B cell (primary cell): ENCODE measurements around the gene AIM2. TPM values are rescaled to one million over a fixed set of nuclear protein-coding genes. Genes with fewer than 3 reads are reported as not detected.
A peak's percentile ranks its signal among the peaks of the same experiment; 100 is the strongest.

Experiments
- ATAC-seq: fragments of 200-7000 bp; cut with Tn5 transposase; one replicate; pipeline ENCODE4 v1.10.0; 2021; ENCODE audit warnings: low read depth, mild to moderate bottlenecking, moderate number of reproducible peaks, moderate library complexity
- CTCF ChIA-PET: fragments of 350-600 bp; sonication (Branson Sonifier 250); formaldehyde crosslinking; loops from one replicate; lab custom pipeline; 2021; ENCODE audit warnings: antibody characterized with exemption, inconsistent platforms; lab: Charles Lee
- POLR2A ChIA-PET: fragments of 350-600 bp; sonication (Branson Sonifier 250); formaldehyde crosslinking; loops from one replicate; lab custom pipeline; 2021; ENCODE audit warnings: antibody characterized with exemption; lab: Charles Lee
- DNase-seq: peaks from one replicate; pipeline ENCODE4 v3.0.0; 2013
- H2AFZ ChIP-seq: 2 replicates; pipeline ENCODE4 v1.6.1; 2012; ENCODE audit warnings: mild to moderate bottlenecking, low read depth, low read length; ENCODE audit not compliant: insufficient read depth, poor library complexity, severe bottlenecking
- H3K27ac ChIP-seq, 2 donors: 1 replicate in 1 of 2; 2 replicates in 1 of 2; pipeline ENCODE4 v1.5.1; 2012 to 2013; ENCODE audit warnings: low read length in 2 of 2, mild to moderate bottlenecking in 2 of 2, moderate library complexity in 1 of 2
- H3K27me3 ChIP-seq, 4 experiments: fragments of 200-600 bp in 1 of 4; sonication (generic) in 1 of 4; replicated peaks in 1 of 4; 1 replicate in 2 of 4; 2 replicates in 2 of 4; pipeline versions ENCODE4 v1.6.1 to v1.7.0; 2013 to 2016; ENCODE audit warnings: low read length in 3 of 4, mild to moderate bottlenecking in 2 of 4, mixed read lengths in 1 of 4, moderate library complexity in 1 of 4; ENCODE audit not compliant: insufficient read depth in 4 of 4, control insufficient read depth in 3 of 4; ENCODE audit errors: control extremely low read depth in 1 of 4
- H3K36me3 ChIP-seq, 2 experiments: replicated peaks in 1 of 2; 1 replicate in 1 of 2; 2 replicates in 1 of 2; pipeline versions ENCODE4 v1.6.1 to v1.7.1; 2013; ENCODE audit warnings: low read length in 1 of 2; ENCODE audit not compliant: insufficient read depth in 2 of 2, control insufficient read depth in 1 of 2; ENCODE audit errors: control extremely low read depth in 1 of 2, extremely low read depth in 1 of 2
- H3K4me1 ChIP-seq, 2 donors: fragments of 200-600 bp in 1 of 2; sonication (generic) in 1 of 2; 1 replicate in 1 of 2; 2 replicates in 1 of 2; pipeline versions ENCODE4 v1.5.1 to v1.6.1; 2013 to 2017; ENCODE audit warnings: low read length in 2 of 2; ENCODE audit not compliant: control insufficient read depth in 2 of 2, insufficient read depth in 2 of 2
- H3K4me2 ChIP-seq: replicated peaks from 2 replicates; pipeline ENCODE3; 2012; ENCODE audit warnings: mild to moderate bottlenecking, low read depth, low read length; ENCODE audit not compliant: poor library complexity, severe bottlenecking
- H3K4me3 ChIP-seq, 5 experiments: fragments of 200-600 bp in 1 of 5; sonication (generic) in 1 of 5; 1 replicate in 3 of 5; 2 replicates in 2 of 5; pipeline versions ENCODE4 v1.5.1 to v1.7.0; 2011 to 2016; ENCODE audit warnings: low read length in 4 of 5, mild to moderate bottlenecking in 4 of 5, low read depth in 2 of 5, control low read depth in 1 of 5, moderate library complexity in 1 of 5; ENCODE audit not compliant: insufficient read depth in 1 of 5; ENCODE audit errors: control extremely low read depth in 1 of 5, extremely low read depth in 1 of 5
- H3K79me2 ChIP-seq: fragments of 200-600 bp; sonication (generic); one replicate; pipeline ENCODE4 v1.6.0; 2016; ENCODE audit warnings: low read length; ENCODE audit not compliant: control insufficient read depth, insufficient read depth
- H3K9ac ChIP-seq: fragments of 200-600 bp; sonication (generic); 2 replicates; pipeline ENCODE4 v1.6.1; 2017; ENCODE audit warnings: mild to moderate bottlenecking, low read length, moderate library complexity
- H3K9me3 ChIP-seq, 3 donors: one replicate each; pipeline versions ENCODE4 v1.6.1 to v1.7.1; 2013; ENCODE audit warnings: low read length in 2 of 3; ENCODE audit not compliant: control insufficient read depth in 2 of 3, insufficient read depth in 1 of 3; ENCODE audit errors: control extremely low read depth in 1 of 3
- H4K20me1 ChIP-seq: 2 replicates; pipeline ENCODE4 v1.6.0; 2012; ENCODE audit warnings: mild to moderate bottlenecking, low read length; ENCODE audit not compliant: insufficient read depth, control insufficient read depth, poor library complexity, severe bottlenecking
- H3K27ac Mint-ChIP-seq: one replicate; pipeline ENCODE4 v1.8.0; 2021; ENCODE audit warnings: mixed read lengths
- H3K27me3 Mint-ChIP-seq: one replicate; pipeline ENCODE4 v1.8.0; 2021; ENCODE audit warnings: mixed read lengths
- H3K4me1 Mint-ChIP-seq: one replicate; pipeline ENCODE4 v1.8.0; 2021; ENCODE audit warnings: mixed read lengths
- H3K4me3 Mint-ChIP-seq: one replicate; pipeline ENCODE4 v1.8.0; 2021; ENCODE audit warnings: mixed read lengths
- H3K9me3 Mint-ChIP-seq: one replicate; pipeline ENCODE4 v1.8.0; 2022; ENCODE audit warnings: mixed read lengths; ENCODE audit not compliant: insufficient read depth
- EZH2 ChIP-seq: IDR thresholded peaks from 2 replicates; pipeline ENCODE4 v1.6.1; 2012; ENCODE audit warnings: borderline replicate concordance, low read depth, mild to moderate bottlenecking, moderate library complexity, low read length; ENCODE audit not compliant: insufficient read depth, poor library complexity, severe bottlenecking
- WGBS: methylation state at CpG from one replicate; pipeline ENCODE4 v1.1.5; 2013; ENCODE audit warnings: missing lambda C conversion rate; ENCODE audit not compliant: insufficient coverage; 5-methylcytosine and 5-hydroxymethylcytosine counted together
- intact Hi-C: fragments of 100-400 bp; cut with micrococcal nuclease; formaldehyde crosslinking; loops from one replicate; pipeline ENCODE4 v1.10.0; 2022
- polyA plus RNA-seq: library from polyadenylated mRNA; depleted of rRNA; stranded (reverse); fragments of >200 nt; gene quantifications from 2 replicates; pipeline ENCODE4 v1.2.3, GENCODE V29; 2012
- total RNA-seq, 2 donors: library from RNA; stranded (reverse); fragments of 120-200 nt in 1 of 2; gene quantifications; 1 replicate in 1 of 2; 2 replicates in 1 of 2; pipeline versions ENCODE4 v1.2.3 to v1.2.4, GENCODE V29; 2013 to 2022
- TF ChIP-seq, protein P1 (sequence below): fragments of 200-600 bp; IDR thresholded peaks from one replicate; pipeline ENCODE4 v1.8.0; 2022; ENCODE audit warnings: antibody characterized with exemption, mild to moderate bottlenecking

AIM2 gene
- total and polyA plus RNA-seq, 2 donors (not counting 1 experiment from before 2014, with no cell fraction given), result 40.4 to 68.4 TPM

DNA sequence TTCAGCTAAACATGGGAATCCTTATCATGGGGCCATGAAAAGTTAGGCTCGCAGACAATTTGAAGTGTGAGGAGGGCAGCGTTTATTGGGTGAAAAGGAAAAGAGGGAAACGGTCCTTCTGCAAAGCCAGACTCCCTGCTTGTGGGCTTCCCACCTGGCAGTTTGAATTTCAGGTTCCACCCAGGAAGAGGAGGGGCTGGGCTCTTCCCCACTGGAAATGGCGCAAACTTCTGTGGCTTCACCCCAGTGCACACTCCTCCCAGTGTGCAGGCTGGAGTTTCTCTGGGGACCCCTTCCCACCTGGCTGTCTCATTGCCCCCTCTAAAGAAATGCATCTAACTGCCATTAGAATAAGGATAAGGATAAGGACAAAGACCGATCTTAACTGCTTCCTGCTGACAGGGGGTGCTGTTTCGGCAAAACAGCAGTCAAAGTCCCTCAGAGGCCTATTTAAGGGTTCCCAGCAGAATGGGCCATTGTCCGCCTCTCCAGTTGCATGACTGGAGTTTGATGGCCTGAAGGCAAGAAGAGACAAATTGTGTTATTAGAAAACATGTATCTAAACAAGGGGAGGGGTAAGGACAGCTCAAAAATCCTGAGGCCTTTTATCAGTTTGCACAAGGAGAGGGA lies 20.4 kb downstream of the AIM2 start:
- Histone ChIP-seq H2AFZ (no peak overlapping the region), H3K27ac (peak overlapping the region; percentile 66 to 78), H3K9me3 (peaks cover 0 to 6% (median 0%) of the 10 kb centered on the region in 3 donors), H3K27me3 (no peaks in the 10 kb centered on the region), H3K4me1 (peaks cover 58 to 74% of the 10 kb centered on the region in 2 donors), H4K20me1 (no peaks in the 10 kb centered on the region), H3K79me2 (peaks cover 3% of the 10 kb centered on the region), H3K36me3 (peaks cover 4 to 89% of the 10 kb centered on the region in 2 experiments), H3K4me3 (peak overlapping the region in 1 of 5 experiments; percentile 11), H3K9ac (peak overlapping the region; percentile 34), H3K4me2 (peak overlapping the region; percentile 60)
- peak overlapping the region; percentile 89 for H3K27ac Mint-ChIP-seq
- ChIA-PET CTCF (interaction anchor here (0.6 to 11.1 kb wide), 8 partner anchors 9 to 1132 kb away, joined by 3 to 222 read pairs (median 7); partner anchors contain the start of gene AIM2), POLR2A (interaction anchor here (0.7 to 1.5 kb wide), 2 partner anchors 10 to 12 kb away, joined by 7 to 8 read pairs; no protein-coding TSS in a partner anchor)
- no peaks in the 10 kb centered on the region for H3K27me3 Mint-ChIP-seq
- DNase-seq (no peak), ATAC-seq (no peak)
- H3K4me3 Mint-ChIP-seq, result peak overlapping the region; percentile 40
- TF ChIP-seq, protein P1, sequence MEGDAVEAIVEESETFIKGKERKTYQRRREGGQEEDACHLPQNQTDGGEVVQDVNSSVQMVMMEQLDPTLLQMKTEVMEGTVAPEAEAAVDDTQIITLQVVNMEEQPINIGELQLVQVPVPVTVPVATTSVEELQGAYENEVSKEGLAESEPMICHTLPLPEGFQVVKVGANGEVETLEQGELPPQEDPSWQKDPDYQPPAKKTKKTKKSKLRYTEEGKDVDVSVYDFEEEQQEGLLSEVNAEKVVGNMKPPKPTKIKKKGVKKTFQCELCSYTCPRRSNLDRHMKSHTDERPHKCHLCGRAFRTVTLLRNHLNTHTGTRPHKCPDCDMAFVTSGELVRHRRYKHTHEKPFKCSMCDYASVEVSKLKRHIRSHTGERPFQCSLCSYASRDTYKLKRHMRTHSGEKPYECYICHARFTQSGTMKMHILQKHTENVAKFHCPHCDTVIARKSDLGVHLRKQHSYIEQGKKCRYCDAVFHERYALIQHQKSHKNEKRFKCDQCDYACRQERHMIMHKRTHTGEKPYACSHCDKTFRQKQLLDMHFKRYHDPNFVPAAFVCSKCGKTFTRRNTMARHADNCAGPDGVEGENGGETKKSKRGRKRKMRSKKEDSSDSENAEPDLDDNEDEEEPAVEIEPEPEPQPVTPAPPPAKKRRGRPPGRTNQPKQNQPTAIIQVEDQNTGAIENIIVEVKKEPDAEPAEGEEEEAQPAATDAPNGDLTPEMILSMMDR, result no peak
- TF ChIP-seq EZH2, result no peak
- H3K4me1 Mint-ChIP-seq, result peaks cover 74% of the 10 kb centered on the region
- 86% methylated on average over 4 of the region's 7 CpGs for WGBS
- intact Hi-C loops, result no loop called here
- H3K9me3 Mint-ChIP-seq, result no peaks in the 10 kb centered on the region

DNA sequence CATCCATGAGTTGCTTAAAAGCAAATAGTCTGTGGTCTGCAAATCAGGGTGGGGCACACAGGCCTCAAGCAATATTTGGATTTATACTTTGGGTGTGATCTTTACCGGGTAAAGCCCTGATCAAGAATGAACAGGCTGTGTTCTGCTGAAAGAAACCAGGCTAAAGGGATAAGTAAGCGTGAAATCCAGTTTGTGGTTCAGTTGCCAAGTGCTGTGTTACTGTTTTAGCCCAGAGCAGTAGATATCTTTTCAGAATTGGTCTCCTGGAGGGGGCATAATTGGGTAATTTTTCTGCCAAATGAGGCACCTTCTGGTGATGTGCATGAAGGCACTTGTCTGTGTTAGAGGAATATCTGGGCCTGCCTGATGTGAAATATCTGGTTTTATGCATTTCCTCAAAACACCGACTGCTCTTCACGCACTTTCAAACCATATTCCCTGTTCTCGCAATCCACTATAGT lies 21.4 kb downstream of the AIM2 start:
- Histone ChIP-seq H3K27me3 (no peaks in the 10 kb centered on the region), H3K4me2 (peak overlapping the region; percentile 60), H3K27ac (peak overlapping the region; percentile 66 to 78), H3K79me2 (peaks cover 7% of the 10 kb centered on the region), H4K20me1 (no peaks in the 10 kb centered on the region), H2AFZ (no peak overlapping the region), H3K9me3 (peaks cover 0 to 6% (median 0%) of the 10 kb centered on the region in 3 donors), H3K9ac (peak overlapping the region; percentile 34), H3K36me3 (peaks cover 4 to 91% of the 10 kb centered on the region in 2 experiments), H3K4me1 (peaks cover 58 to 65% of the 10 kb centered on the region in 2 donors), H3K4me3 (peak overlapping the region in 1 of 5 experiments; percentile 11)
- no peaks in the 10 kb centered on the region for H3K9me3 Mint-ChIP-seq
- TF ChIP-seq, protein P1, result peak; percentile 45
- TF ChIP-seq EZH2, result no peak
- ChIA-PET CTCF (interaction anchor here (0.7 to 11.1 kb wide), 8 partner anchors 10 to 851 kb away, joined by 3 to 222 read pairs (median 7); partner anchors contain the start of gene AIM2), POLR2A (interaction anchor here (1.5 kb wide), 1 partner anchor 13 kb away, joined by 8 read pairs; no protein-coding TSS in a partner anchor)
- 70% methylated on average over 2 of the region's 5 CpGs for WGBS
- peaks cover 76% of the 10 kb centered on the region for H3K4me1 Mint-ChIP-seq
- DNase-seq (peak; percentile 78), ATAC-seq (peak; percentile 79)
- H3K27ac Mint-ChIP-seq, result peak overlapping the region; percentile 87
- intact Hi-C loops, result loop anchor here (1.0 to 2.0 kb wide), 3 partner anchors 13 to 34 kb away; no protein-coding TSS in a partner anchor
- no peaks in the 10 kb centered on the region for H3K27me3 Mint-ChIP-seq
- peak overlapping the region; percentile 38 for H3K4me3 Mint-ChIP-seq
